Breast epithelium (tissue), 3 donors: ENCODE data around the gene ELAC2.

Experiments
- POLR2A ChIP-seq: fragments of 450-650 bp; IDR thresholded peaks from one replicate; pipeline ENCODE4 v1.6.1; 2016; ENCODE audit warnings: antibody characterized with exemption, mild to moderate bottlenecking, moderate library complexity
- TF ChIP-seq, protein P1 (sequence below), 3 donors: fragments of 450-650 bp; IDR thresholded peaks; one replicate each; pipeline ENCODE4 v1.5.1; 2016 to 2017; ENCODE audit warnings: antibody characterized with exemption in 3 of 3, mild to moderate bottlenecking in 3 of 3, moderate library complexity in 3 of 3

DNA sequence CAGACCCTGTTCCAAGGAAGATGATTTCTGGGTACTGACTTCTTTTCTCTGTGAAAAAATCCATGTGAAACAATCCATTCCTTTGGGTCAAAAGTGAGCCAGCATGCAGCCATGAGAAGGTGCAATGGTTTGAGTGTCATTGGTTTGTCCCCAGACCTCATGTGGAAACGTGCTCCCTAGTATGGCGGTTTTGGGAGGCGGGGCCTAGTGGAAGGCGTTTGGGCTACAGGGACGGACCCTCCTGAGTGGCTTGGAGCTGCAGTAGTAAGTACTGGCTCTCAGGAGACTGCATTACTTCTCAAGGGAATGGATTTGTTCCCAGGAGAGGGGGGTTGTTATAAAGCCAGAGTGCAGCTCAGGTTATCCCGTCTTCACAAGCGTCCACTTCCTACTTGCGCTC is 19.4 kb downstream of the ELAC2 start:
- TF ChIP-seq POLR2A, result no peak
- TF ChIP-seq, protein P1, sequence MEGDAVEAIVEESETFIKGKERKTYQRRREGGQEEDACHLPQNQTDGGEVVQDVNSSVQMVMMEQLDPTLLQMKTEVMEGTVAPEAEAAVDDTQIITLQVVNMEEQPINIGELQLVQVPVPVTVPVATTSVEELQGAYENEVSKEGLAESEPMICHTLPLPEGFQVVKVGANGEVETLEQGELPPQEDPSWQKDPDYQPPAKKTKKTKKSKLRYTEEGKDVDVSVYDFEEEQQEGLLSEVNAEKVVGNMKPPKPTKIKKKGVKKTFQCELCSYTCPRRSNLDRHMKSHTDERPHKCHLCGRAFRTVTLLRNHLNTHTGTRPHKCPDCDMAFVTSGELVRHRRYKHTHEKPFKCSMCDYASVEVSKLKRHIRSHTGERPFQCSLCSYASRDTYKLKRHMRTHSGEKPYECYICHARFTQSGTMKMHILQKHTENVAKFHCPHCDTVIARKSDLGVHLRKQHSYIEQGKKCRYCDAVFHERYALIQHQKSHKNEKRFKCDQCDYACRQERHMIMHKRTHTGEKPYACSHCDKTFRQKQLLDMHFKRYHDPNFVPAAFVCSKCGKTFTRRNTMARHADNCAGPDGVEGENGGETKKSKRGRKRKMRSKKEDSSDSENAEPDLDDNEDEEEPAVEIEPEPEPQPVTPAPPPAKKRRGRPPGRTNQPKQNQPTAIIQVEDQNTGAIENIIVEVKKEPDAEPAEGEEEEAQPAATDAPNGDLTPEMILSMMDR (IDR thresholded peaks at IDR 0.05), result no peak
